GM12865 (cell line): ENCODE results near the gene HIC1.
A peak's percentile ranks its signal among the peaks of the same experiment; 100 is the strongest.
"Not testable (repeated sequence)": the region's sequence is repeated elsewhere in the genome, so short reads cannot be mapped to it uniquely, and the experiment has no call there.

ENCODE experiments used
- DNase-seq: peaks from one replicate; pipeline ENCODE4 v3.0.0; 2010; ENCODE audit warnings: low read depth
- H3K4me3 ChIP-seq: 2 replicates; pipeline ENCODE4 v1.5.1; 2011; ENCODE audit warnings: mild to moderate bottlenecking, low read depth, low read length, control low read depth
- TF ChIP-seq, protein P1 (sequence below): IDR thresholded peaks from 2 replicates; pipeline ENCODE4 v1.5.1; 2011; ENCODE audit warnings: low read length, control low read depth, low read depth, inconsistent platforms; ENCODE audit not compliant: insufficient read depth; ENCODE audit errors: missing control alignments

HIC1 gene, protein sequence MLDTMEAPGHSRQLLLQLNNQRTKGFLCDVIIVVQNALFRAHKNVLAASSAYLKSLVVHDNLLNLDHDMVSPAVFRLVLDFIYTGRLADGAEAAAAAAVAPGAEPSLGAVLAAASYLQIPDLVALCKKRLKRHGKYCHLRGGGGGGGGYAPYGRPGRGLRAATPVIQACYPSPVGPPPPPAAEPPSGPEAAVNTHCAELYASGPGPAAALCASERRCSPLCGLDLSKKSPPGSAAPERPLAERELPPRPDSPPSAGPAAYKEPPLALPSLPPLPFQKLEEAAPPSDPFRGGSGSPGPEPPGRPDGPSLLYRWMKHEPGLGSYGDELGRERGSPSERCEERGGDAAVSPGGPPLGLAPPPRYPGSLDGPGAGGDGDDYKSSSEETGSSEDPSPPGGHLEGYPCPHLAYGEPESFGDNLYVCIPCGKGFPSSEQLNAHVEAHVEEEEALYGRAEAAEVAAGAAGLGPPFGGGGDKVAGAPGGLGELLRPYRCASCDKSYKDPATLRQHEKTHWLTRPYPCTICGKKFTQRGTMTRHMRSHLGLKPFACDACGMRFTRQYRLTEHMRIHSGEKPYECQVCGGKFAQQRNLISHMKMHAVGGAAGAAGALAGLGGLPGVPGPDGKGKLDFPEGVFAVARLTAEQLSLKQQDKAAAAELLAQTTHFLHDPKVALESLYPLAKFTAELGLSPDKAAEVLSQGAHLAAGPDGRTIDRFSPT

GRCh38 chr17:2054512-2055291, at the start of gene HIC1:
TSS of gene HIC1 (plus strand) at chr17:2055103. CDS start at chr17:2056691, 1,588 bp downstream.
- DNase-seq = peak; percentile 87
- TF ChIP-seq, protein P1, sequence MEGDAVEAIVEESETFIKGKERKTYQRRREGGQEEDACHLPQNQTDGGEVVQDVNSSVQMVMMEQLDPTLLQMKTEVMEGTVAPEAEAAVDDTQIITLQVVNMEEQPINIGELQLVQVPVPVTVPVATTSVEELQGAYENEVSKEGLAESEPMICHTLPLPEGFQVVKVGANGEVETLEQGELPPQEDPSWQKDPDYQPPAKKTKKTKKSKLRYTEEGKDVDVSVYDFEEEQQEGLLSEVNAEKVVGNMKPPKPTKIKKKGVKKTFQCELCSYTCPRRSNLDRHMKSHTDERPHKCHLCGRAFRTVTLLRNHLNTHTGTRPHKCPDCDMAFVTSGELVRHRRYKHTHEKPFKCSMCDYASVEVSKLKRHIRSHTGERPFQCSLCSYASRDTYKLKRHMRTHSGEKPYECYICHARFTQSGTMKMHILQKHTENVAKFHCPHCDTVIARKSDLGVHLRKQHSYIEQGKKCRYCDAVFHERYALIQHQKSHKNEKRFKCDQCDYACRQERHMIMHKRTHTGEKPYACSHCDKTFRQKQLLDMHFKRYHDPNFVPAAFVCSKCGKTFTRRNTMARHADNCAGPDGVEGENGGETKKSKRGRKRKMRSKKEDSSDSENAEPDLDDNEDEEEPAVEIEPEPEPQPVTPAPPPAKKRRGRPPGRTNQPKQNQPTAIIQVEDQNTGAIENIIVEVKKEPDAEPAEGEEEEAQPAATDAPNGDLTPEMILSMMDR = peak; percentile 86
- peak within 1 kb of the TSS; percentile 79 for H3K4me3 ChIP-seq

- TF ChIP-seq, protein P1 = no peak
- DNase-seq = no peak
Measured at GRCh38 chr17:2008332-2009126, 46.4 kb upstream of the HIC1 start.

DNA sequence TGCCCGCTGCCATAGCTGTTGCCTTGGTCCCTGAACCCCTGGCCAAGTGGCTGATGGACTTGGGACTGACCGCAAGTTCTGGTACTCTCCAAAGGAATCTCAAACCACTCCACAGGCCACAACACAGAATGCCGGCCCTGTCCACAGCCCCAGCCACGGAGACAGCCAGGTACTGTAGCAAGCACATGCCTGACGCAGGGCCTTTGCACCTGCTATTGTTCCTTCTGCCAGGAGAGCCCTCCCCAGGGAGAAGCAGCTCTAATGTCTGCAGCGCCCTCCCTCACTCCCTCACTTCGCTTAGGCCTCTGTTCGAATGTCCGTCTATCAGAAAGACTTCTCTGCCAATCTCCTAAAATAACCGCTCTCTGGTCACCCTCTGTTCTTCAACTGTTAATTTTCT, 45.2 kb upstream of the HIC1 start:
- no peak overlapping the region for H3K4me3 ChIP-seq
- TF ChIP-seq, protein P1 = no peak
- DNase-seq = no peak

More at GRCh38 chr17:2008332-2009126, 46.4 kb upstream of the HIC1 start:
- H3K4me3 ChIP-seq = no peak overlapping the region

DNA sequence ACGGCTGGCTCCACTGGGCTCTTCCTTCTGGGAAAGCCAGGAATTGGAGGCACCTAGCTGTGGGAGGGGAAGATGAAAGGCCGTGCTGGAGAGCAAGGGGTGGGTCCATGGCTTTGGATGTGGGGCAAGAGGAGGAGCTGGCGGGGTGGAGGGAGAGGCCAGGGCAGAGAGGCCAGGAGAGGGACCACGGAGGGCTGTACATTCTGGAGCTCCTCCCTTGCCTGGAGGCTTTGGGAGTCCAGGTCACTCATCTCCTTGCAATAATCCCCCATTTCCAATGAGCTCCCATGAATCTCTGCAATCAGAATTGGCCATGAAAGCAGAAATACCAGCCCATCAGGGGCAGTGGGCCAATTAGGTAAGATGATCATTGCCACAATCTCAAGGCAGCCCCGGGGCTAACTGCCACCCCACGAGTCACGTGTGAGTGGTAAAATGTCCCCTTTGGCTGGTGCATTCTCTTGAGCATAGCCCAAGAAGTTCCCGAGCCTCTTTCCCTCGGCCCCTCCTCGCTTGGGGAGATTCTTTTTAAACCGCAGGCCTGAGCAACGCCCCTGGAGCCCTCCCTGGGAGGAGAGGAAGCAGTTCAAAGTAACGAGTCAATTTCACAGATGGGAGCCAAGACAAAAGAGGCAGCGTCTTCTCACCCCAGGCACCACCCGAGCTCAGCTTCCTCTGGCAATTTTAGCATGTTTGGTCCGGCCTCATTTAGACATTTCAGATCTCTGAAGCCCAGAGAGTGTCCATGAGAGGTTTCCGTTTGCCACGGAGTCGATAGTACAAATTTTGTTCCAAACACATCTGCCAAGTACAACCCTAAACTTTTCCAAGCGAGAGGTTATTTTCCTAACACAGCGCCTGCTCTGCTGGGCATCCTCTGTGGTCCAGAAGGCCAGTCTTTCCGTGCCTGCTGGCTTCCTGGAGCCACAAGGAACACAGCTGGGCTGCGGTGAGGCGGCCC, 43.2 kb upstream of the HIC1 start:
- TF ChIP-seq, protein P1 = no peak
- no peak for DNase-seq
- no peak overlapping the region for H3K4me3 ChIP-seq

- DNase-seq = no peak
- no peak overlapping the region for H3K4me3 ChIP-seq
- TF ChIP-seq, protein P1 = no peak
Measured at GRCh38 chr17:2012499-2012898, 42.4 kb upstream of the HIC1 start.

GRCh38 chr17:2013220-2013993, 41.5 kb upstream of the HIC1 start:
- H3K4me3 ChIP-seq, DNase-seq: not testable (repeated sequence)
